Measurements from ENCODE around the gene ALG14.

The ALG14 gene

DNA sequence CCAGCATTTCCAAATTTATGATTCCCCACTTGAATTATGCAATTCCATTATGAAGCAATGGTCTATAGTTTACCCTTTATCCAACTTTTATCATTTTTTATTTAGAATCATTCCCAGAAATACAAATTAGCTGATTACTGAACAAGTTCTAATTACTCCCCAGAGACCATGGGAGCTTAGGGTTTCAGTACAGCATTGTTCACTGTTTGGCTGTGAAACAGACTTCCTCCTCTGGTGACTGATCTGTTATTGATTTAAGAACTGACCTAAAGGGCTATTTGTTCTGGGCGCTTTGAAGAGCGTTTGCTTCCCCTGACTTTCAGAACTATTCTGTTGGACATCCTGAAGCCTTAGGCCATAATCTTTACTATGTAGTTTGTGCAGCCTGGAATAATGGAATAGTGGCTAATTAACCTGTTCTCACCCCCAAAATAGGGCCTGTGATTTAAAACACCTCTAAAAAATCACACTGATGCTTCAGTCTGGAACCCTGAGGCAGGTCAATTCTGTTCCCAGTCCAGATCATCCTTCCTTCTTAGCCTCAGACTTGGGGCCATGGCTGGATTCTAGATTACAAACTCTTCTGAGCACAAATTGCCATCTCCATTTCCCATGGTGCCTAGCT is 58.7 kb downstream of the ALG14 start:
- H3K9me2 ChIP-seq (replicated peaks; ENCODE audit: control insufficient read depth, low read length), result no peaks in the 10 kb centered on the region
- no peaks in the 10 kb centered on the region for H3K4me1 ChIP-seq (ENCODE audit: control insufficient read depth, low read length)
- H3K4me3 ChIP-seq (ENCODE audit: low read length), result no peak overlapping the region
- no peak overlapping the region for H3K4me2 ChIP-seq (ENCODE audit: low read length)
- H4K20me1 ChIP-seq (ENCODE audit: control insufficient read depth, insufficient read depth, low read depth, low read length), result no peaks in the 10 kb centered on the region
- no peak overlapping the region for H3K27ac ChIP-seq (ENCODE audit: low read depth, low read length)
- H3F3A ChIP-seq (ENCODE audit: control insufficient read depth, insufficient read depth), result no peaks in the 10 kb centered on the region
- H3K27me3 ChIP-seq (ENCODE audit: control insufficient read depth, low read length), result no peaks in the 10 kb centered on the region
- TF ChIP-seq, protein P1, sequence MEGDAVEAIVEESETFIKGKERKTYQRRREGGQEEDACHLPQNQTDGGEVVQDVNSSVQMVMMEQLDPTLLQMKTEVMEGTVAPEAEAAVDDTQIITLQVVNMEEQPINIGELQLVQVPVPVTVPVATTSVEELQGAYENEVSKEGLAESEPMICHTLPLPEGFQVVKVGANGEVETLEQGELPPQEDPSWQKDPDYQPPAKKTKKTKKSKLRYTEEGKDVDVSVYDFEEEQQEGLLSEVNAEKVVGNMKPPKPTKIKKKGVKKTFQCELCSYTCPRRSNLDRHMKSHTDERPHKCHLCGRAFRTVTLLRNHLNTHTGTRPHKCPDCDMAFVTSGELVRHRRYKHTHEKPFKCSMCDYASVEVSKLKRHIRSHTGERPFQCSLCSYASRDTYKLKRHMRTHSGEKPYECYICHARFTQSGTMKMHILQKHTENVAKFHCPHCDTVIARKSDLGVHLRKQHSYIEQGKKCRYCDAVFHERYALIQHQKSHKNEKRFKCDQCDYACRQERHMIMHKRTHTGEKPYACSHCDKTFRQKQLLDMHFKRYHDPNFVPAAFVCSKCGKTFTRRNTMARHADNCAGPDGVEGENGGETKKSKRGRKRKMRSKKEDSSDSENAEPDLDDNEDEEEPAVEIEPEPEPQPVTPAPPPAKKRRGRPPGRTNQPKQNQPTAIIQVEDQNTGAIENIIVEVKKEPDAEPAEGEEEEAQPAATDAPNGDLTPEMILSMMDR (IDR thresholded peaks at IDR 0.05; ENCODE audit: low read depth, low read length, poor library complexity, severe bottlenecking), result no peak
- no peak for TF ChIP-seq EZH2phosphoT487 (IDR thresholded peaks at IDR 0.05; ENCODE audit: borderline replicate concordance, low read length)
- no peaks in the 10 kb centered on the region for H3K9me3 ChIP-seq (ENCODE audit: control insufficient read depth, insufficient read depth, low read length)
- no peaks in the 10 kb centered on the region for H3K36me3 ChIP-seq (ENCODE audit: control insufficient read depth, low read length)
- H3K79me2 ChIP-seq (ENCODE audit: control insufficient read depth, low read length), result no peaks in the 10 kb centered on the region

DNA sequence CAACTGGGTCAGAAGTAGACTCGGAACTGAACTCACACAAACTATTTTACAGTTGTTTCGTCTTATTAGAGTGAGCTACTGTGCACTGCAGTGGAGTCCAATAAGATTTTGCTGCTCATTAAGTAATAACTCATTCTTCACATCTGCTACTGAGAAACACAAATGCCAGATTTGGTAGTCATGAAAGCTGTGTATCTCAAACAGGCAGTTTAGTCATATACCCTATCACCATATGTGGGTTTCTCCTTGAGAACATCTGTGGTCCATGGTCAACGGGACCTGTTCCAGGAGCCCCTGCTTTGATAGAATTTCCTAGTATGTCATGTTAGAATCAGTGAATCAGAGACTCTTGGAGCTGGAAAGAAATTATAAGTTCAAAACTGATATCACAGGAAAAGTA is 60.4 kb downstream of the ALG14 start:
- H3F3A ChIP-seq (ENCODE audit: control insufficient read depth, insufficient read depth), result no peaks in the 10 kb centered on the region
- H4K20me1 ChIP-seq (ENCODE audit: control insufficient read depth, insufficient read depth, low read depth, low read length), result no peaks in the 10 kb centered on the region
- no peaks in the 10 kb centered on the region for H3K4me1 ChIP-seq (ENCODE audit: control insufficient read depth, low read length)
- no peaks in the 10 kb centered on the region for H3K36me3 ChIP-seq (ENCODE audit: control insufficient read depth, low read length)
- TF ChIP-seq, protein P1 (IDR thresholded peaks at IDR 0.05; ENCODE audit: low read depth, low read length, poor library complexity, severe bottlenecking), result no peak
- TF ChIP-seq EZH2phosphoT487 (IDR thresholded peaks at IDR 0.05; ENCODE audit: borderline replicate concordance, low read length), result no peak
- no peak overlapping the region for H3K4me3 ChIP-seq (ENCODE audit: low read length)
- no peak overlapping the region for H3K4me2 ChIP-seq (ENCODE audit: low read length)
- H3K9me2 ChIP-seq (replicated peaks; ENCODE audit: control insufficient read depth, low read length), result no peaks in the 10 kb centered on the region
- H3K9me3 ChIP-seq (ENCODE audit: control insufficient read depth, insufficient read depth, low read length), result no peaks in the 10 kb centered on the region
- H3K27me3 ChIP-seq (ENCODE audit: control insufficient read depth, low read length), result no peaks in the 10 kb centered on the region
- no peaks in the 10 kb centered on the region for H3K79me2 ChIP-seq (ENCODE audit: control insufficient read depth, low read length)
- no peak overlapping the region for H3K27ac ChIP-seq (ENCODE audit: low read depth, low read length)

DNA sequence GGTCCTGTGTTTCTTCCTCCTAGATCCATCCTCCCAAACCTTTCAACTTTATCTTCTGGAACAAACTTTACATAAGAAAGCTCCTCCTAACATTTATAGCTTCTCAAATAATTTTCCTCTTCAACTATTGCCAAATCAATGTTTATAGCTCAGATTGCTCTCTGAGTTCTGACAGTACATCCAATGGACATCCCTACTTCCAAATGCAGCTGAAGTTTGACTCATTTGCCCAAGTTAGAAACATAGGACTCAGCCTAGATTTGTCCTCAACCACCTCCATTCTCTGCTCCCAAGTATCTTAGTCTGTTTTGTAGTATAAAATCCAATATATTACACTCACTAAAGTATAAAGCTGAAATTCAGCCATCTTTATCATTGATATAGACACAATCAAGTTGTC is 62.6 kb downstream of the ALG14 start:
- Histone ChIP-seq H3K9me2 (replicated peaks; ENCODE audit: control insufficient read depth, low read length) (no peaks in the 10 kb centered on the region), H3K4me2 (ENCODE audit: low read length) (no peak overlapping the region), H3K27ac (ENCODE audit: low read depth, low read length) (no peak overlapping the region), H3K4me1 (ENCODE audit: control insufficient read depth, low read length) (no peaks in the 10 kb centered on the region), H3K4me3 (ENCODE audit: low read length) (no peak overlapping the region), H3F3A (ENCODE audit: control insufficient read depth, insufficient read depth) (no peaks in the 10 kb centered on the region), H3K27me3 (ENCODE audit: control insufficient read depth, low read length) (no peaks in the 10 kb centered on the region), H3K9me3 (ENCODE audit: control insufficient read depth, insufficient read depth, low read length) (no peaks in the 10 kb centered on the region), H3K36me3 (ENCODE audit: control insufficient read depth, low read length) (no peaks in the 10 kb centered on the region), H3K79me2 (ENCODE audit: control insufficient read depth, low read length) (no peaks in the 10 kb centered on the region), H4K20me1 (ENCODE audit: control insufficient read depth, insufficient read depth, low read depth, low read length) (no peaks in the 10 kb centered on the region)
- TF ChIP-seq, protein P1 (IDR thresholded peaks at IDR 0.05; ENCODE audit: low read depth, low read length, poor library complexity, severe bottlenecking), result no peak
- no peak for TF ChIP-seq EZH2phosphoT487 (IDR thresholded peaks at IDR 0.05; ENCODE audit: borderline replicate concordance, low read length)

Data from DOHH2 (cell line).